Measurements from ENCODE around the gene PLXNB2. TPM values are rescaled to one million over a fixed set of nuclear protein-coding genes. Genes with fewer than 3 reads are reported as not detected.

PLXNB2 gene
- total RNA-seq, 1 donor from 2014 or later, result 287 TPM

DNA sequence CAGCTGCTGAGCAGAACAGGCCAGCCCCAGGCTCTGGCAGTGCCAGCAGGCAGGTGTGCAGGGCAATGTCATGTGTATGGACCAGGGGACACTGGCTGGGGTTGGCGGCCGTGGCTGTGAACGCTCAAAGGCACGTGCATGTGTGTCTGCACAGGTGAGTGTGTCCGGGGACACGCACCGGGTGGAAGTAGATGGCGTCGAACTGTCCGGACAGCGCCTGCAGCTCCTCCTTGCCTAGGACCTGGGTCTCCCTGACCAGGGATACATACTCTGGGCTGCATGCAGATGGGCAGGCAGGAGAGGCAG lies 57.2 kb downstream of the PLXNB2 start:
- peak overlapping the region in 1 of 2 donors; percentile 66 for H3K27ac ChIP-seq
- intact Hi-C loops (cut with DNase I), result no loop called here
- DNase-seq (ENCODE audit: low spot score in 2 of 2), result no peak

DNA sequence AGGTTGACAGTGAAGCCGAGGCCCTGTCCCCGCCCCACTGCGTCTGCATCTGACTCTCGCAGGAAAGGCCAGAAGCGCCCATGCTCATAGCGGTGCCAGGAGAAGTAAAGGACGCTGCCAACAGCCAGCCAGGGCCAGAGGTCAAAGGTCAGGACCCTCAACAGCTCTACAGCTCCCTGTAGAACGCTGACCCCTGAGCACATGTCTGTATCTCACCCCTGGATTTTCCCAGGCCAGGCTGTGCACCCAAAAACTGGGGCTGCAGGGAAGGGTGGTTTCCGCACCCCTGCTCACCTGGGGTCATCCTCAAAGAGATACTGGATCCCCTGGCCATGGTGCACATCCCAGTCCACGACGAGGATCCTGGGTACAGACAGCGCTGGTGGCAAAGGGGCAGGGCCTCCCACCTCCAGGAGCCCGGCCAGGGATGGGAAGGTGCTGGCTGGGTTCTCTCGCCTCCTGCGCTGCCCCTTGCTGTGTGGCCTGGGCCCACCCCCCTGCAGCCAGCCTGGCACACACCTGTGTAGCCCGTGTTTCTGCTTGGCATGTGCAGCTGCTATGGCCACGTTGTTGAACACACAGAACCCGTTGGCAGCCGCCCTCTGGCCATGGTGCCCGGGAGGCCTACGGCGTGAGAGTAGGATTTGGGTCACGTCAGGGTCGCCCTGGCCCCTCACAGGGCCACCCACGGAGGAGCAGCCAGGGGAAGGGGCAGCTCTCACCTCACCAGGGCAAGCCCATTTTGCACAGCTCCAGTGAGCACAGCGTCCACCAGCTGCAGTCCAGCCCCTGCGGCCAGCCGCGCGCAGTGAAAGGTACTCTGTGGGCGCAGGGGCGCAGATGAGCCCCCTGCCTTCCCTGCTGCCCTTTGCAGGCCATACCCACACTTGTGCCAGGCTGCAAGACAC lies 57.9 kb downstream of the PLXNB2 start:
- no peaks in the 10 kb centered on the region for H3K9me3 ChIP-seq
- H3K36me3 ChIP-seq, result peaks cover 0 to 14% of the 10 kb centered on the region in 2 donors
- intact Hi-C loops (cut with DNase I), result no loop called here
- TF ChIP-seq, protein P1, sequence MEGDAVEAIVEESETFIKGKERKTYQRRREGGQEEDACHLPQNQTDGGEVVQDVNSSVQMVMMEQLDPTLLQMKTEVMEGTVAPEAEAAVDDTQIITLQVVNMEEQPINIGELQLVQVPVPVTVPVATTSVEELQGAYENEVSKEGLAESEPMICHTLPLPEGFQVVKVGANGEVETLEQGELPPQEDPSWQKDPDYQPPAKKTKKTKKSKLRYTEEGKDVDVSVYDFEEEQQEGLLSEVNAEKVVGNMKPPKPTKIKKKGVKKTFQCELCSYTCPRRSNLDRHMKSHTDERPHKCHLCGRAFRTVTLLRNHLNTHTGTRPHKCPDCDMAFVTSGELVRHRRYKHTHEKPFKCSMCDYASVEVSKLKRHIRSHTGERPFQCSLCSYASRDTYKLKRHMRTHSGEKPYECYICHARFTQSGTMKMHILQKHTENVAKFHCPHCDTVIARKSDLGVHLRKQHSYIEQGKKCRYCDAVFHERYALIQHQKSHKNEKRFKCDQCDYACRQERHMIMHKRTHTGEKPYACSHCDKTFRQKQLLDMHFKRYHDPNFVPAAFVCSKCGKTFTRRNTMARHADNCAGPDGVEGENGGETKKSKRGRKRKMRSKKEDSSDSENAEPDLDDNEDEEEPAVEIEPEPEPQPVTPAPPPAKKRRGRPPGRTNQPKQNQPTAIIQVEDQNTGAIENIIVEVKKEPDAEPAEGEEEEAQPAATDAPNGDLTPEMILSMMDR (IDR thresholded peaks at IDR 0.05), result no peak
- no peak for DNase-seq (ENCODE audit: low spot score in 2 of 2)
- peaks cover 16 to 27% of the 10 kb centered on the region in 2 donors for H3K4me1 ChIP-seq
- H3K4me3 ChIP-seq, result peak overlapping the region in 1 of 2 donors; percentile 82
- H3K27me3 ChIP-seq, result no peaks in the 10 kb centered on the region
- no peak overlapping the region for H3K27ac ChIP-seq

More for the DNA sequence above, 57.2 kb downstream of the PLXNB2 start:
- Histone ChIP-seq H3K36me3 (peaks cover 0 to 14% of the 10 kb centered on the region in 2 donors), H3K4me3 (peak overlapping the region; percentile 57 to 82), H3K4me1 (peaks cover 16 to 27% of the 10 kb centered on the region in 2 donors), H3K27me3 (no peaks in the 10 kb centered on the region), H3K9me3 (no peaks in the 10 kb centered on the region)
- TF ChIP-seq, protein P1 (IDR thresholded peaks at IDR 0.05), result no peak

DNA sequence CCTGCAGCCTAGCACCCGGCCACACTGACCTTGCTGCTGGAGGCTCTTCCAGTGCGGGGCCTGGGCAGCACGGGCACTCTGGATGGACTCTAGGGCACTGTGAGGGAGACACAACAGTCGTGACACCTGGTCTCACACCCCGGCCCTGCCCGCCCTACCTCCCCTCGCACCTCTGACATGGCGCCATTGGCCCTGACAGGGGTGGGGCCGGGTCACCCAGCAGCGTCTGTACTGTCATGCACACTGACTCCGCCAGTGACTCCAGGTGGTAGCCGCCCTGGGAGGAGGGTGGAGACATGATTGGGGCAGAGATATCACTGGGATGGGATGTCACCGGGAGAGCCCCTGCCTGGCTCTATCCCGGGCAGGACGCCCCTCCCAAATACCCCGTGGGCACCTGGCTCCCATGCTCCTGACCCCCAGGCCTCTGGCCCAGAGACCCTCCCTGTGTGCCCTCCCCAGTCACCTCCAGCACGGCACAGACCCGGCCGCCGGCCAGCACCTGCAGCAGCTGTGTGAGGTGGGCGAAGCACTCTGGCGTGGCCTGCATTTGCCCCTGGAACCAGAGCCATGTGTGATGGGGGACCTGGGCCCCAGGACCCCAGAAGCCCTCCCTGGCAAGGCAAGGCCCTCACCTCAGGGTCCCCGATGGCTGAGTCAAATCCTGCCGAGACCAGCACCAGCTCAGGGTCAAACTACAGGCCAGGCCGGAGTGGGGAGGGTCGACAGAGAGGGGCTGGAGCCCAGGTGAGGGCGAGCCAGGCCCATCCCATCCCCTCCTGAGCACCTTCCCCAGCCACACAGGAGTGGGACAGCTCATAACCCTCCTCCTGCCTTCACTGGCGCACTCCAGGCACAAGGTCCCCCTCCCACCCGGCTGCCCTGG lies 59.0 kb downstream of the PLXNB2 start:
- TF ChIP-seq, protein P1 (IDR thresholded peaks at IDR 0.05), result no peak
- Histone ChIP-seq H3K4me1 (peaks cover 16 to 30% of the 10 kb centered on the region in 2 donors), H3K9me3 (no peaks in the 10 kb centered on the region), H3K27me3 (no peaks in the 10 kb centered on the region), H3K36me3 (peaks cover 0 to 14% of the 10 kb centered on the region in 2 donors), H3K4me3 (no peak overlapping the region), H3K27ac (no peak overlapping the region)
- DNase-seq (ENCODE audit: low spot score in 2 of 2), result no peak
- intact Hi-C loops (cut with DNase I), result no loop called here

DNA sequence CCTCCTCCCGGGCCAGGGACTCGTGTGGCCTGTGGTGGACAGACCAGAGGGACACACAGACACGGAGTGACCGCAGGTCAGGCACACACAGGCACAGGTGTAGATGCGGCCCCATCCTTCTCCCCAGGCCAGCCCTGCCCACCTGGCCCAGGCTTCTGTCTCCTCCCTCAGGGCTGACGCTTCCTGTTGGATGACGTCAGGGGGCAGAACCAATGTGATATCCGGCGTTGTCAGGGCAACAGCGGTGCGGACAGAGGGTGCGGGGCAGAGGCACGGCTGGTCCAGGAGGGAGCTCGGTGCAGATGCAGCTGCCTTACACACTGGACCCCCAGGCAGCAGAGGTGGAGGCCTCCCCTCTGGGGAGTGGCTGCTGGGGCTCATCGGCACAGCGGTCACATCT lies 59.7 kb downstream of the PLXNB2 start:
- Histone ChIP-seq H3K9me3 (no peaks in the 10 kb centered on the region), H3K4me1 (peaks cover 22 to 36% of the 10 kb centered on the region in 2 donors), H3K27me3 (no peaks in the 10 kb centered on the region), H3K4me3 (no peak overlapping the region), H3K36me3 (peaks cover 0 to 14% of the 10 kb centered on the region in 2 donors), H3K27ac (no peak overlapping the region)
- intact Hi-C loops (cut with DNase I), result no loop called here
- DNase-seq (ENCODE audit: low spot score in 2 of 2), result no peak
- TF ChIP-seq, protein P1 (IDR thresholded peaks at IDR 0.05), result no peak

DNA sequence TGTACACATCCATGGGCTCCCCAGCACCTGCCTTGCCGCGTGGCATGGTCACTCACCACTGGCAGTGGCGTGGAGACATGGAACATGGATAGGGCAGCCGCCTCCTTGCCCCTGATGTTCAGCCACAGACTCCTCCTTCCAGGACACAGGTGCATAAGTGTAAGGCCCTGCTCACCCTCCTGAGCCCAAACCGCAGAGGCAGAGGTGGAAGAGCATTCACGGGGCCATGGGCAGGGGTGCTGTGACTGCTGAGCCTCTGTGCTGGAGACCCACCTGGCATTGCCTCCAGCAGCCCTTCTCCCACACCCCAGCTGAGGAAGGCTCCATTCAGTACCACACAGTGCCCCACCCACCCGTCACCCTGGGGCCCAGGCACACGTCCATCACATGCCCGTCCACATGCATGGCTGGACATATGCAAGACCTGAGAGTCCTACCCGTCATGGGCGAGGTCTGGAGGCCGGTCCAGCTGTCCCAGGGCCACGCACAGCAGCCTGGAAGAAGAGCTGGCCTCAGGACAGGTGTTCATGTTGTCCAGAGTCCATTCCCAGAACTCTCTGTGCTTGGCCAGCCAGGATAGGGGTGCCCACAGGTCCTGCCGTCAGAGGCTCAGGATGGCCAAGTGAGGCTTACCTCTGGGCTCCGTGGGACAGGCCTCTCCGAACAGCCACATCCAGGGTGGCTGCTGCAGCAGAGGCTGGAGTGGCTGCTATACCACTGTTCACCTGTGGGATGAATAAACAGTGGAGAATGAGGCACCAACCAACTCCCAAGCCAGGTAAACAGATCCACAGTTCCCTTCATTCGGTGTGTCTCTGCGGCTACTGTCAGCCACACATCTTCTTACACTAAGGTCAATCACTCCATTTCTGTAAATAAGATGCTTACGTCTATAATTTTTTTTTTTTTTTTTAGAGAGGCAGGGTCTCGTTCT lies 60.9 kb downstream of the PLXNB2 start:
- no peak for DNase-seq (ENCODE audit: low spot score in 2 of 2)
- Histone ChIP-seq H3K36me3 (peaks cover 0 to 14% of the 10 kb centered on the region in 2 donors), H3K4me3 (peak overlapping the region in 1 of 2 donors; percentile 91), H3K4me1 (peaks cover 24 to 46% of the 10 kb centered on the region in 2 donors), H3K9me3 (no peaks in the 10 kb centered on the region), H3K27me3 (no peaks in the 10 kb centered on the region), H3K27ac (no peak overlapping the region)
- intact Hi-C loops (cut with DNase I), result no loop called here
- TF ChIP-seq, protein P1 (IDR thresholded peaks at IDR 0.05), result no peak
